ENCODE data around the gene SLCO2B1.

GRCh38 chr11:75182664-75183063 is 31.8 kb downstream of the SLCO2B1 start:
- TF ChIP-seq CTCF (conservative IDR thresholded peaks at IDR 0.05; ENCODE audit: low read depth, low read length) (no peak), EZH2 (IDR thresholded peaks at IDR 0.05; ENCODE audit: borderline replicate concordance, low read depth, low read length, poor library complexity, severe bottlenecking) (no peak)

Measured in A673 (cell line).